ENCODE measurements around the gene IL1RAPL1.

IL1RAPL1 gene

GRCh38 chrX:28586981-28587551, at the start of gene IL1RAPL1:
Gene IL1RAPL1, plus strand, starts transcription at chrX:28587446.
- peak; percentile 47 for DNase-seq

- no peak for DNase-seq
These were observed 44.5 kb upstream of the IL1RAPL1 start for GRCh38 chrX:28542791-28543190.

GRCh38 chrX:28549838-28550237, 37.4 kb upstream of the IL1RAPL1 start:
- DNase-seq: peak; percentile 57

GRCh38 chrX:28550331-28550872, 36.8 kb upstream of the IL1RAPL1 start:
- DNase-seq: no peak

- DNase-seq: no peak
These were observed 34.9 kb upstream of the IL1RAPL1 start for GRCh38 chrX:28552322-28552721.

- DNase-seq: no peak
These were observed 34.1 kb upstream of the IL1RAPL1 start for GRCh38 chrX:28552882-28553829.

- DNase-seq: no peak
These were observed 11.1 kb upstream of the IL1RAPL1 start for GRCh38 chrX:28576117-28576516.

- DNase-seq: no peak
These were observed 5.7 kb upstream of the IL1RAPL1 start for GRCh38 chrX:28581522-28581921.

GRCh38 chrX:28582511-28582910, 4.7 kb upstream of the IL1RAPL1 start:
- DNase-seq: no peak

GRCh38 chrX:28584025-28584424, 3.2 kb upstream of the IL1RAPL1 start:
- DNase-seq: no peak

- no peak for DNase-seq
These were observed 1.5 kb upstream of the IL1RAPL1 start for GRCh38 chrX:28585767-28586166.

GRCh38 chrX:28586286-28586685, 960 bp upstream of the IL1RAPL1 start:
- peak; percentile 59 for DNase-seq

- DNase-seq: no peak
These were observed 1.8 kb downstream of the IL1RAPL1 start for GRCh38 chrX:28589046-28589445.

- no peak for DNase-seq
These were observed 3.1 kb downstream of the IL1RAPL1 start for GRCh38 chrX:28590396-28590795.

- no peak for DNase-seq
These were observed 4.3 kb downstream of the IL1RAPL1 start for GRCh38 chrX:28591542-28591941.

GRCh38 chrX:28595346-28595745, 8.1 kb downstream of the IL1RAPL1 start:
- no peak for DNase-seq

- no peak for DNase-seq
These were observed 12.7 kb downstream of the IL1RAPL1 start for GRCh38 chrX:28599957-28600356.

- DNase-seq: no peak
These were observed 21.8 kb downstream of the IL1RAPL1 start for GRCh38 chrX:28609003-28609402.

GRCh38 chrX:28609917-28610613, 22.8 kb downstream of the IL1RAPL1 start:
- no peak for DNase-seq

- DNase-seq: no peak
These were observed 23.5 kb downstream of the IL1RAPL1 start for GRCh38 chrX:28610746-28611145.

- DNase-seq: no peak
These were observed 26.3 kb downstream of the IL1RAPL1 start for GRCh38 chrX:28613558-28613957.

GRCh38 chrX:28625223-28625622, 38.0 kb downstream of the IL1RAPL1 start:
- DNase-seq: no peak

- no peak for DNase-seq
These were observed 39.3 kb downstream of the IL1RAPL1 start for GRCh38 chrX:28626515-28626914.
